Mesothelial cell of epicardium (in vitro differentiated cells): ENCODE data around the gene HACE1. TPM values are rescaled to one million over a fixed set of nuclear protein-coding genes. Genes with fewer than 3 reads are reported as not detected.

Source experiments
- DNase-seq, 2 experiments: peaks; one replicate each; pipeline ENCODE4 v3.0.0; 2021; ENCODE audit warnings: low spot score in 2 of 2; ENCODE audit not compliant: unreplicated experiment in 2 of 2
- H3K27ac Mint-ChIP-seq: 2 replicates; pipeline ENCODE4 v1.8.0; 2021; ENCODE audit warnings: mixed read lengths
- H3K27me3 Mint-ChIP-seq: 2 replicates; pipeline ENCODE4 v1.8.0; 2021; ENCODE audit warnings: low read depth, mixed read lengths
- H3K36me3 Mint-ChIP-seq: 2 replicates; pipeline ENCODE4 v1.8.0; 2021; ENCODE audit warnings: mixed read lengths
- H3K4me1 Mint-ChIP-seq: 2 replicates; pipeline ENCODE4 v1.8.0; 2021; ENCODE audit warnings: mixed read lengths
- H3K4me3 Mint-ChIP-seq: 2 replicates; pipeline ENCODE4 v1.8.0; 2021; ENCODE audit warnings: mild to moderate bottlenecking, moderate library complexity, mixed read lengths
- H3K9me3 Mint-ChIP-seq: 2 replicates; pipeline ENCODE4 v1.8.0; 2021; ENCODE audit warnings: mixed read lengths
- CTCF ChIP-seq: fragments of 200-600 bp; sonication (generic); IDR thresholded peaks from one replicate; pipeline ENCODE4 v1.5.0; 2021; ENCODE audit warnings: antibody characterized with exemption; ENCODE audit not compliant: unreplicated experiment
- total RNA-seq: library from RNA; stranded (reverse); gene quantifications from 3 replicates; pipeline ENCODE4 v1.2.1, GENCODE V29; 2021

The HACE1 gene
- total RNA-seq, 1 donor from 2014 or later: 25.9 TPM

GRCh38 chr6:104700371-104701185 lies 159.1 kb downstream of the HACE1 start:
- DNase-seq: no peak
- H3K27me3 Mint-ChIP-seq: no peaks in the 10 kb centered on the region
- TF ChIP-seq CTCF: no peak
- no peak overlapping the region for H3K27ac Mint-ChIP-seq
- no peaks in the 10 kb centered on the region for H3K36me3 Mint-ChIP-seq
- no peak overlapping the region for H3K4me3 Mint-ChIP-seq
- no peaks in the 10 kb centered on the region for H3K9me3 Mint-ChIP-seq
- peaks cover 36% of the 10 kb centered on the region for H3K4me1 Mint-ChIP-seq

GRCh38 chr6:104699593-104700329 lies 160.0 kb downstream of the HACE1 start:
- TF ChIP-seq CTCF: no peak
- Mint-ChIP-seq H3K4me1 (peaks cover 29% of the 10 kb centered on the region), H3K4me3 (no peak overlapping the region), H3K27me3 (no peaks in the 10 kb centered on the region), H3K27ac (no peak overlapping the region), H3K9me3 (peaks cover 3% of the 10 kb centered on the region), H3K36me3 (no peaks in the 10 kb centered on the region)
- DNase-seq: no peak

GRCh38 chr6:104698979-104699378 lies 160.7 kb downstream of the HACE1 start:
- H3K27me3 Mint-ChIP-seq: no peaks in the 10 kb centered on the region
- peaks cover 3% of the 10 kb centered on the region for H3K9me3 Mint-ChIP-seq

GRCh38 chr6:104692008-104692407 lies 167.7 kb downstream of the HACE1 start:
- Mint-ChIP-seq H3K4me3 (no peak overlapping the region), H3K9me3 (peaks cover 8% of the 10 kb centered on the region), H3K36me3 (peaks cover 4% of the 10 kb centered on the region), H3K27ac (no peak overlapping the region), H3K27me3 (no peaks in the 10 kb centered on the region), H3K4me1 (peaks cover 18% of the 10 kb centered on the region)
- no peak for DNase-seq
- no peak for TF ChIP-seq CTCF

More at GRCh38 chr6:104698979-104699378, 160.7 kb downstream of the HACE1 start:
- no peak for TF ChIP-seq CTCF
- no peak for DNase-seq
- Mint-ChIP-seq H3K36me3 (no peaks in the 10 kb centered on the region), H3K27ac (no peak overlapping the region), H3K4me3 (no peak overlapping the region), H3K4me1 (peaks cover 26% of the 10 kb centered on the region)

- DNase-seq: no peak
- peaks cover 29% of the 10 kb centered on the region for H3K4me1 Mint-ChIP-seq
- H3K27ac Mint-ChIP-seq: no peak overlapping the region
- H3K36me3 Mint-ChIP-seq: peaks cover 4% of the 10 kb centered on the region
- H3K27me3 Mint-ChIP-seq: no peaks in the 10 kb centered on the region
- no peak overlapping the region for H3K4me3 Mint-ChIP-seq
- peaks cover 5% of the 10 kb centered on the region for H3K9me3 Mint-ChIP-seq
- no peak for TF ChIP-seq CTCF
Measured at GRCh38 chr6:104689551-104690205, 170.0 kb downstream of the HACE1 start.
